C4-2B (cell line): Measurements from ENCODE around the gene ZBTB7B.

ENCODE experiments used
- CTCF ChIP-seq: fragments of 450-650 bp; conservative IDR thresholded peaks from 2 replicates; pipeline ENCODE4 v1.5.1; 2017; ENCODE audit warnings: mild to moderate bottlenecking
- ZFX ChIP-seq: fragments of 450-650 bp; IDR thresholded peaks from 2 replicates; pipeline ENCODE4 v1.6.1; 2017

GRCh38 chr1:155066777-155067176 is 64.2 kb downstream of the ZBTB7B start:
- no peak for TF ChIP-seq CTCF
- no peak for TF ChIP-seq ZFX
